HG03565 (cell line): ENCODE data around the gene ELMO1.

Experiments
- ATAC-seq: cut with Tn5 transposase; IDR thresholded peaks from one replicate; pipeline ENCODE4 v1.9.1; 2021; ENCODE audit warnings: mild to moderate bottlenecking, moderate library complexity; ENCODE audit not compliant: unreplicated experiment

The ELMO1 gene

GRCh38 chr7:36821617-36822016 is 627.0 kb downstream of the ELMO1 start:
- ATAC-seq = no peak

- ATAC-seq = no peak
These were observed 628.0 kb downstream of the ELMO1 start for GRCh38 chr7:36820527-36821170.

GRCh38 chr7:36819639-36820038 is 629.0 kb downstream of the ELMO1 start:
- ATAC-seq = no peak

GRCh38 chr7:36814311-36814710 is 634.4 kb downstream of the ELMO1 start:
- ATAC-seq = no peak

GRCh38 chr7:36811807-36812206 is 636.9 kb downstream of the ELMO1 start:
- ATAC-seq = no peak

- ATAC-seq = no peak
These were observed 638.2 kb downstream of the ELMO1 start for GRCh38 chr7:36810489-36810888.

- ATAC-seq = no peak
These were observed 638.6 kb downstream of the ELMO1 start for GRCh38 chr7:36810032-36810431.

GRCh38 chr7:36809510-36809909 is 639.2 kb downstream of the ELMO1 start:
- no peak for ATAC-seq

- ATAC-seq = no peak
These were observed 639.6 kb downstream of the ELMO1 start for GRCh38 chr7:36809086-36809485.

- no peak for ATAC-seq
These were observed 641.8 kb downstream of the ELMO1 start for GRCh38 chr7:36806891-36807290.
